ENCODE results near the gene FOXC1.
A peak's percentile ranks its signal among the peaks of the same experiment; 100 is the strongest.

FOXC1 gene

DNA sequence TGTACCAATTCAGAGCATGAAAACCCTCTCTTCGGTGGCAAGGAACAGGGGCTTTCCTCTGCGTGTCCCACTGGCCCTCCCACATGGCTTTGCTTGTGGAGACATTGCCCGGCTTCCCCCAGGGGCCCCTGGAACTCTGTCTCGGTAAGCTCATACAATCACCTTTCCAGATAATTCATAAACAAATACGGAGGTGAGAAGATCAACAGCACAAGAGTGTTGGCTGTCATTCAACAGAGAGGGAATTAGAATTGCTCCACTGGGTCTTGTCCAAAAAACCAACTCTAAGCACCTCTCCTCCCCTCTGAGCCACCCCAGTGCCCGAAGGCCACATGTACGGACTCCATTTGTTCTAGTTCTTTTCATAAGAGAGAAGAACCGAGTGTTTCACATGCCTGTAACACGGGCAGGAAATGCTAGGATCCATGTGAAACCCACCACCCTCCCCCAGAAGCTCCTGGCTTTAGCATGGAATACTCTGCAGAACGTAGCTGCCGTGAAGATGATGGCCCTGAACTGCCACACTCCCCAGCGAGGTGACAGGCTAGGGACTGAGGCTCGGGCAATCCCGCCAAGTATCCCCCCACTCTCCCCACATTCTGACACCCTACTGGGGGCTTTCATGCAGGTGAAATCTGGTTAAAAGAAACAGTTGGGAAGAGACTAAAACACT is 24.6 kb upstream of the FOXC1 start:
- DNase-seq: no peak

DNA sequence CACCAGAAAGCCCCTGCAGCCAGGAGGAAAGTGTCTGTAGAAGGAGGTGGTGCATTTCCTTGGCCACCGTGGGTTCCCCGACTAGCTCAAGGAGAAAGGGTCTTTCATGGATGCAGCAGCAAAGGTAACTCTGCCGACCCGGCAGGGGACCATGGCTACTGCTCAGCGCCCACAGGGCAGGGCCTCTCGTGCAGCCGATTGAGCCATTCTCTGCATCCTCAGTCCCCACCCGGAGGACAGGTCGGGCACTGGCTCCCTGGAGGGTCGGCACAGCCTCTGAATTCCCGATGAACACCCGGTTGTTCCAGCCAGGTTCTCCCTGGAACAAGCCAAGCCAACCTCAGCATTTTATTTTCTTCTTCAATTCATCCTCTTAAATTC is 24.1 kb upstream of the FOXC1 start:
- DNase-seq: no peak

GRCh38 chr6:1586256-1586655 is 23.5 kb upstream of the FOXC1 start:
- no peak for DNase-seq

DNA sequence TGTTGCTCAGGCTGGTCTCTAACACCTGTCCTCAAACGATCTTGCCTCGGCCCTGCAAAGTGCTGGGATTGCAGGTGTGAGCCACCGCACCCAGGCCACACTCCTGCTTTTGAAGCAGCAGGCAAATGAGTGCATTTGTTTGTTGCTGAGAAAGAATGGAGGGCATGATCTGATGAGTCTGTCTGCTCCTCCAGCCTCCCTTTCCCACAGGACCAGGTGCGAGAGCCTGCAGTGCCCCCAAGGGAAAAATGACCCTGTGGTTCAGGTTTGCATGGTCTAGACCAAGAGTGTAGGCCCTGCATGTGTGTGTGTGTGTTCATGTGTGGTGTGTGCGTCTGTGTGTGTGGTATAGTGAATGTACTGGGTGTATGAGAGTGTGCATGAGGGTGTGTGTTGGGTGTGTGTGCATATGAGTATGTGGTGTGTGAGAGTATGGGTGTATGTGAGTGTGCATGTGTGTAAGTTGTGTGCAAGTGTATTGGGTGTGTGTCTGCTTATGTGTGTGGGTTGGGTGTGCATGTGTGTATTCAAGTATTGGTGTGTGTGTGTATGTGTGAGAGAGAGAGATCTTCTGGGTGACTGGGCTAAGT is 22.8 kb upstream of the FOXC1 start:
- no peak for DNase-seq

GRCh38 chr6:1587546-1587945 is 22.2 kb upstream of the FOXC1 start:
- no peak for DNase-seq

GRCh38 chr6:1587977-1588376 is 21.7 kb upstream of the FOXC1 start:
- no peak for DNase-seq

GRCh38 chr6:1589208-1589607 is 20.5 kb upstream of the FOXC1 start:
- DNase-seq: no peak

GRCh38 chr6:1590580-1590979 is 19.1 kb upstream of the FOXC1 start:
- DNase-seq: no peak

DNA sequence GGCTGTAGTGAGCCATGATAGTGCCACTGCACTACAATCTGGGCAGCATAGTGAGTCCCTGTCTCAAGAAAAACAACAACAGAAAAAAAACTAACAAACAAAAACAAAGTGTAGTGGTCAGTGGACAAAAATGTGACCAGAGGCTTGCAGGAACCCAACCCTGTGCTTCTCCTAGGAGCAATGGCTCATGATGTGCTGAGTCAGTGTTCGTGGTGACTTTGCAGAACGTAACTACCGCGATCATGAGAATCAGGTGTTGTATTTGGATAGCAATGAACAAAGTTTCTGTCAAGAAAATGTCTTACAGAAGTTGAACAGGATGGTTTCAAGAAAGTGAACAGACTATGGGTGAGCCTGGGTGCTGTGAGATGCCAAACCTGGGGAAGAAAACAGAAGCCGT is 18.5 kb upstream of the FOXC1 start:
- no peak for DNase-seq

DNA sequence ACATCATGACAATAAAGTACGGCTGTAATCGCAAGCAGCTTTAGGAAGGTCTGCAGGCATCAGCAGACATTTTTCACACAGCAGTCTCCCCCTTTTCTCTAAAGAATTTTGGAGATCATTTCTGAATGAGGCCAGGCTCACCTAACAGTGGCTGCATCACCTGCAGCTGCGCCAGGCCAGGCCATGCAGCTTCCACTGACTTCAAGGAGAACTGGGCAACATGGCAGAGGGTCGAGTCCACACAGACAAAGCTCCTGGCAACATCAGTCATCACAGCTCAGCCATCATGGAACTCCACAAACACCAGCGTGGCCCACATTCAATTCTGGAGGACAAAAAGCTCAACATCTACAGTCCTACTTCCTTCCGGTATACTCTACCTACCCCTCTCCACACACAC is 17.8 kb upstream of the FOXC1 start:
- DNase-seq: no peak

- no peak for DNase-seq
Measured at GRCh38 chr6:1592852-1593251, 16.9 kb upstream of the FOXC1 start.

DNA sequence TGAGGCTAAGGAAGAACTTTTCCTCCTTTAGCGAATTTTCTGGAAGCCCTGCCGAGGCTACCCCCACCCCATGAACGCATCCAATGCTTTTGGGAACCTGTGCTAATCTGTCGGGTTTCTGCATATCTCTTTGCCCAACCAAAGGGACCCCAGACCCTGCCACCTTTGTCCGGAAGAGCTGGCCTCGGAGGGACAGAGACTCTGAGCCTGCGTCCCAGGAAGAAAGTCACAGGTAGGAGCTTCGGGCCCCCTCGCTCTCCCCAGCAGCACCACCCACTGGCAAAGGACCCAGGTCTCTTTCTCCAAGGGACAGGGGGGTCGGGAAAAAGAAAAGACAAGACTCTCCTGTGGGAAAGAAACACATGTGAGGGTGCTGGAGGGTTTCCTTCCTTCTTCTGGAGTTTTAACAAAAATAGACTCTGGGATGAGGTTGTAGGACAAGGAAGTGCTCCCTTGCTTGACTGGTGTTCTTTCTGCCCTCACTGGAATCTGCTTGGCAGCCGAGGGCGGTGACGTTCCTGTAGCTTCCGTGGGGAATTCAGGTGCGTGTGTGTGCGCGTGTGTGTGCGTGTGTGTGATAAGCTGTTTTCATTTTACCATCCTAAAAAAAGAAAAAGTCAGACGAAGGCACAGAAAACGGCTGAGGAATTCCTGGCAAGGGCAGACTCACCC is 16.3 kb upstream of the FOXC1 start:
- DNase-seq: no peak

DNA sequence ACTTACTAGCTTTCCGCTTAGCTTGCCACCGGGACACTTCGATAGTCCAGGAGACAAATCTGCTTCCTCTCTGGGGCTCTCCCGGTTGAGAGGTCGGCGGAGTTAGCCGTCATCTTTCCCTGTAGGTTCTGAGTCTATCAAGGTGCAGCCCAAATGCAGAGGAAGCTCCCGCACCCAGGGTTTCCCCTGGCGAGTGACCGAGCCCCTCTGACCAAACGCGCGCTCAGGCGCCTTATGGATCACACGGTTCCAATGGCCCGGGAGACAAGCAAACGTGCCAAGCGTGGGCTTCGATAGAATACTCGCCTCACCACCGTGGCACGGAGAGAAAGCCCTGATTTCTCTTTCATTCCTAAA is 15.8 kb upstream of the FOXC1 start:
- DNase-seq: no peak

DNA sequence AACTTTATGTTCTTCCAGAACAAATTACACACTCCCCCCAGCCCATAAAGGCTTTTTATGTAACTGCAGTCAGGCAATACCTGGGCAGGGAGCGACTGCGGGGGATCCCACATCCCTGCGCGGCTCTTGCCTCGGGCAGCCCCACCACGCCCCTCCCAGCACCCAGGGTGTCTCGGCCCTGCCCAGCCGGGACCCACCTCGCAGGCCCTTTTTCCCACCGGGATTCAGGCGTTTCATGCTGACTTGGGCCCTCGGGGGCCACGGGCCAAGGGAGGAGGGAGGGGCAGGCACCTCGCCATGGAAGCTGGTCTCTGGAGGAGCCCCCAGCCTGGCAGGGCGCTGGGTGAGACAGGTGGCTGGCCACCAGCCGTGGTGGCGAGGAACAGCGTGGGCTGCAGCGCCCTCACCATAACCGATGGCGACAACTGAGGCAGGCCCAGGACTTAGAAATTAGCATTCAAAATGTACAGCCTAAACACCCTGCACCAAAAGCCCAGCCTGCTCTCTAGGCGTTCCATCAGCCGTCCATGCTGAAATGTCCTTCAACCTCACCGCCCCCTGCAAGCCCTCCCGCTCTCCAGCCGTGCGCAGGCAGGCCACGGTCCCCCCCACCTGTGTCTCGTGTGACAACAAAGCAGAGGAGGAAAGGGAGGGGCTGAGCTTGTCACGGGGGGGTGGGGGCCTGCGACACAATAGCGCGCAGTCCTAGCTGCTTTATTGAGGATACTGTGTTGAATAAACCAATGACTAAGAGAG is 15.1 kb upstream of the FOXC1 start:
- DNase-seq: no peak

GRCh38 chr6:1595271-1596087 is 14.2 kb upstream of the FOXC1 start:
- no peak for DNase-seq

- peak; percentile 56 for DNase-seq
Measured at GRCh38 chr6:1596088-1596852, 13.4 kb upstream of the FOXC1 start.

GRCh38 chr6:1597121-1597744 is 12.5 kb upstream of the FOXC1 start:
- no peak for DNase-seq

- DNase-seq: no peak
Measured at GRCh38 chr6:1597924-1598323, 11.8 kb upstream of the FOXC1 start.

DNA sequence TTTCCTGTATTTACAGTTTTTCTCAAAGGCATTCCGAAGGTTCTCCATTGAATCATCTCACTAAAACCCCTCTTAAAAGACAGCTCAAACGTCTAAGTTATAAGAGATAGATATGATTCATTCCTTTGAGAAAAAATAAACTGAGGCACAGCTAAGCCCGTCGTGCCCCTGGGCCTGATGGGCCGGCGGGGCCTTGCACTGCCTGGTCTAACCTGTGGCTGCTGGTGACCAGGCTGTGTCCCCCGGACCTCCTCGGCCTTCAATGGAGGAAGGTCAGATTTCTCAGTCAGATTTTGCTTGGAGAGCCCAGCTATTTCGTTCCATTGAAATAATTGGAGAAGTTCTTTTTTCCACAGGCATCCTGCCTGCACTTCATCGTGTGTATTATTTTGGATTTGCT is 11.3 kb upstream of the FOXC1 start:
- DNase-seq: no peak

DNA sequence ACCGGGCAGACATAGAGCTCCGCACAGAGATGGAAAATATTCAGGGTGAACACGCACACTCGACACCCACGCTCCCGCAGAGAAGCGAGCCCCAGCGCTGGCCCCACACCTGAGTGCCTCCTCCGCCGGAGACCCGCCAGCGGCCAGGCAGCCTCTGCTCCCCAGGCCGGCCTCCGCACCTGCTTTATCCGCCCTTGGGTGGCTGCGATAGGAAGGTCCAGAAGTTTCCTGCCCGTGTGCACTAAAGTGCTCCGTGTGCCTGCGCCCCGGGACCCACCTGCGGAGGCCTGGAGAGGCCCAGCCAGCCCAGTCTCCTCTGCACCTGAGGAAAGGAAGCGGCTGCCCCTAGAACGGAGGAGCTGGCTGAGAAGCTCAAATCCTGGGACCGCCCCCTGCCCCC is 10.8 kb upstream of the FOXC1 start:
- no peak for DNase-seq

GRCh38 chr6:1599469-1599868 is 10.2 kb upstream of the FOXC1 start:
- no peak for DNase-seq

All from activated CD4-positive, alpha-beta T cell treated with anti-CD3 and anti-CD28 coated beads, Interleukin-2, amount 50 U/mL, for 16 hours (primary cell).